Activated naive CD8-positive, alpha-beta T cell treated with anti-CD3 and anti-CD28 coated beads, Interleukin-2, amount 10 ng/mL, durations not matched to agents 7 days and 5 days (primary cell): ENCODE results near the gene CLIC4. TPM values are rescaled to one million over a fixed set of nuclear protein-coding genes. Genes with fewer than 3 reads are reported as not detected.

ENCODE experiments used
- ATAC-seq: fragments of 150-1000 bp; cut with Tn5 transposase; one replicate; pipeline ENCODE4 v1.10.0; 2021; ENCODE audit warnings: low read depth, moderate library complexity
- POLR2A ChIA-PET: fragments of 350-600 bp; sonication (Branson Sonifier 250); formaldehyde crosslinking; loops from one replicate; lab custom pipeline; 2021; ENCODE audit warnings: antibody characterized with exemption; lab: Charles Lee
- DNase-seq: peaks from one replicate; pipeline ENCODE4 v3.0.0; 2021
- H3K27ac Mint-ChIP-seq: one replicate; pipeline ENCODE4 v1.8.0; 2022; ENCODE audit warnings: mild to moderate bottlenecking, mixed read lengths
- H3K27me3 Mint-ChIP-seq: one replicate; pipeline ENCODE4 v1.8.0; 2022; ENCODE audit warnings: mild to moderate bottlenecking, moderate library complexity, mixed read lengths
- H3K36me3 Mint-ChIP-seq: one replicate; pipeline ENCODE4 v1.8.0; 2021; ENCODE audit warnings: mild to moderate bottlenecking, mixed read lengths
- H3K4me1 Mint-ChIP-seq: one replicate; pipeline ENCODE4 v1.8.0; 2021; ENCODE audit warnings: mixed read lengths
- H3K4me3 Mint-ChIP-seq: one replicate; pipeline ENCODE4 v1.8.0; 2022; ENCODE audit warnings: mild to moderate bottlenecking, moderate library complexity, mixed read lengths
- H3K9me3 Mint-ChIP-seq: one replicate; pipeline ENCODE4 v1.8.0; 2021; ENCODE audit warnings: mixed read lengths
- total RNA-seq, 2 experiments: library from RNA; stranded (reverse); gene quantifications; one replicate each; pipeline ENCODE4 v1.2.3, GENCODE V29; 2021

CLIC4 gene
- total RNA-seq, 2 experiments from 2014 or later: 9.1 to 9.8 TPM

GRCh38 chr1:24764439-24764838 lies 19.2 kb downstream of the CLIC4 start:
- POLR2A ChIA-PET: no interaction called here
- H3K4me3 Mint-ChIP-seq: no peak overlapping the region
- H3K9me3 Mint-ChIP-seq: no peaks in the 10 kb centered on the region
- ATAC-seq (no peak), DNase-seq (no peak)
- H3K36me3 Mint-ChIP-seq: no peaks in the 10 kb centered on the region
- H3K27ac Mint-ChIP-seq: no peak overlapping the region
- peaks cover 2% of the 10 kb centered on the region for H3K27me3 Mint-ChIP-seq
- H3K4me1 Mint-ChIP-seq: no peaks in the 10 kb centered on the region

GRCh38 chr1:24764848-24765247 lies 19.6 kb downstream of the CLIC4 start:
- POLR2A ChIA-PET: no interaction called here
- H3K27me3 Mint-ChIP-seq: peaks cover 2% of the 10 kb centered on the region
- no peaks in the 10 kb centered on the region for H3K4me1 Mint-ChIP-seq
- no peaks in the 10 kb centered on the region for H3K36me3 Mint-ChIP-seq
- DNase-seq (no peak), ATAC-seq (no peak)
- no peak overlapping the region for H3K27ac Mint-ChIP-seq
- no peak overlapping the region for H3K4me3 Mint-ChIP-seq
- no peaks in the 10 kb centered on the region for H3K9me3 Mint-ChIP-seq

GRCh38 chr1:24765308-24765988 lies 20.2 kb downstream of the CLIC4 start:
- H3K4me3 Mint-ChIP-seq: no peak overlapping the region
- H3K27ac Mint-ChIP-seq: no peak overlapping the region
- H3K9me3 Mint-ChIP-seq: no peaks in the 10 kb centered on the region
- H3K36me3 Mint-ChIP-seq: no peaks in the 10 kb centered on the region
- ATAC-seq (no peak), DNase-seq (no peak)
- peaks cover 3% of the 10 kb centered on the region for H3K4me1 Mint-ChIP-seq
- POLR2A ChIA-PET: no interaction called here
- peaks cover 2% of the 10 kb centered on the region for H3K27me3 Mint-ChIP-seq

GRCh38 chr1:24767351-24767750 lies 22.1 kb downstream of the CLIC4 start:
- no peak for DNase-seq
- no peak overlapping the region for H3K4me3 Mint-ChIP-seq
- H3K36me3 Mint-ChIP-seq: no peaks in the 10 kb centered on the region
- no peak overlapping the region for H3K27ac Mint-ChIP-seq
- H3K9me3 Mint-ChIP-seq: no peaks in the 10 kb centered on the region
- no peak for ATAC-seq
- POLR2A ChIA-PET: no interaction called here
- H3K27me3 Mint-ChIP-seq: peaks cover 8% of the 10 kb centered on the region
- peaks cover 6% of the 10 kb centered on the region for H3K4me1 Mint-ChIP-seq

GRCh38 chr1:24768873-24769605 lies 23.8 kb downstream of the CLIC4 start:
- DNase-seq (no peak), ATAC-seq (no peak)
- POLR2A ChIA-PET: interaction anchor here (0.7 kb wide), 1 partner anchor 19 kb away, joined by 3 read pairs; no protein-coding TSS in a partner anchor
- Mint-ChIP-seq H3K4me1 (peaks cover 6% of the 10 kb centered on the region), H3K36me3 (no peaks in the 10 kb centered on the region), H3K9me3 (no peaks in the 10 kb centered on the region), H3K27me3 (peaks cover 10% of the 10 kb centered on the region), H3K4me3 (no peak overlapping the region), H3K27ac (no peak overlapping the region)

GRCh38 chr1:24769656-24770651 lies 24.7 kb downstream of the CLIC4 start:
- ATAC-seq: no peak
- POLR2A ChIA-PET: no interaction called here

GRCh38 chr1:24770881-24771280 lies 25.6 kb downstream of the CLIC4 start:
- ATAC-seq (no peak), DNase-seq (no peak)
- H3K4me1 Mint-ChIP-seq: peaks cover 6% of the 10 kb centered on the region
- H3K27me3 Mint-ChIP-seq: peaks cover 10% of the 10 kb centered on the region
- no peaks in the 10 kb centered on the region for H3K9me3 Mint-ChIP-seq
- no peaks in the 10 kb centered on the region for H3K36me3 Mint-ChIP-seq
- POLR2A ChIA-PET: no interaction called here
- no peak overlapping the region for H3K4me3 Mint-ChIP-seq
- no peak overlapping the region for H3K27ac Mint-ChIP-seq

More at GRCh38 chr1:24769656-24770651, 24.7 kb downstream of the CLIC4 start:
- Mint-ChIP-seq H3K4me3 (no peak overlapping the region), H3K27ac (no peak overlapping the region), H3K27me3 (peaks cover 10% of the 10 kb centered on the region), H3K9me3 (no peaks in the 10 kb centered on the region), H3K4me1 (peaks cover 6% of the 10 kb centered on the region), H3K36me3 (no peaks in the 10 kb centered on the region)
- no peak for DNase-seq

GRCh38 chr1:24771574-24771973 lies 26.3 kb downstream of the CLIC4 start:
- Mint-ChIP-seq H3K36me3 (no peaks in the 10 kb centered on the region), H3K27ac (no peak overlapping the region), H3K9me3 (no peaks in the 10 kb centered on the region), H3K4me1 (peaks cover 6% of the 10 kb centered on the region), H3K27me3 (peaks cover 10% of the 10 kb centered on the region), H3K4me3 (no peak overlapping the region)
- POLR2A ChIA-PET: no interaction called here
- DNase-seq (no peak), ATAC-seq (no peak)

GRCh38 chr1:24773618-24774017 lies 28.4 kb downstream of the CLIC4 start:
- no peak for DNase-seq
- Mint-ChIP-seq H3K4me1 (peaks cover 6% of the 10 kb centered on the region), H3K4me3 (no peak overlapping the region), H3K9me3 (no peaks in the 10 kb centered on the region), H3K27ac (no peak overlapping the region), H3K27me3 (peaks cover 10% of the 10 kb centered on the region), H3K36me3 (no peaks in the 10 kb centered on the region)
- POLR2A ChIA-PET: interaction anchor here (0.7 kb wide), 1 partner anchor 357 kb away, joined by 3 read pairs; no protein-coding TSS in a partner anchor
- no peak for ATAC-seq

GRCh38 chr1:24775348-24775747 lies 30.1 kb downstream of the CLIC4 start:
- ATAC-seq: no peak

GRCh38 chr1:24775916-24776315 lies 30.7 kb downstream of the CLIC4 start:
- H3K4me1 Mint-ChIP-seq: no peaks in the 10 kb centered on the region
- no peaks in the 10 kb centered on the region for H3K36me3 Mint-ChIP-seq
- POLR2A ChIA-PET: no interaction called here
- ATAC-seq (no peak), DNase-seq (no peak)
- H3K9me3 Mint-ChIP-seq: no peaks in the 10 kb centered on the region
- H3K27me3 Mint-ChIP-seq: peaks cover 10% of the 10 kb centered on the region
- no peak overlapping the region for H3K4me3 Mint-ChIP-seq
- H3K27ac Mint-ChIP-seq: no peak overlapping the region

More at GRCh38 chr1:24775348-24775747, 30.1 kb downstream of the CLIC4 start:
- no peak for DNase-seq
- Mint-ChIP-seq H3K4me3 (no peak overlapping the region), H3K9me3 (no peaks in the 10 kb centered on the region), H3K27me3 (peaks cover 10% of the 10 kb centered on the region), H3K27ac (no peak overlapping the region), H3K36me3 (no peaks in the 10 kb centered on the region), H3K4me1 (peaks cover 3% of the 10 kb centered on the region)
- POLR2A ChIA-PET: no interaction called here

GRCh38 chr1:24776821-24777220 lies 31.6 kb downstream of the CLIC4 start:
- POLR2A ChIA-PET: no interaction called here

GRCh38 chr1:24778141-24778540 lies 32.9 kb downstream of the CLIC4 start:
- H3K4me3 Mint-ChIP-seq: no peak overlapping the region
- H3K27ac Mint-ChIP-seq: no peak overlapping the region
- DNase-seq (no peak), ATAC-seq (no peak)
- no peaks in the 10 kb centered on the region for H3K9me3 Mint-ChIP-seq
- POLR2A ChIA-PET: no interaction called here
- peaks cover 5% of the 10 kb centered on the region for H3K27me3 Mint-ChIP-seq
- peaks cover 2% of the 10 kb centered on the region for H3K4me1 Mint-ChIP-seq
- peaks cover 1% of the 10 kb centered on the region for H3K36me3 Mint-ChIP-seq

More at GRCh38 chr1:24776821-24777220, 31.6 kb downstream of the CLIC4 start:
- Mint-ChIP-seq H3K27ac (no peak overlapping the region), H3K4me3 (no peak overlapping the region), H3K36me3 (peaks cover 1% of the 10 kb centered on the region), H3K27me3 (peaks cover 8% of the 10 kb centered on the region), H3K9me3 (no peaks in the 10 kb centered on the region), H3K4me1 (peaks cover 2% of the 10 kb centered on the region)
- ATAC-seq (no peak), DNase-seq (no peak)
